HG03175 (cell line): Measurements from ENCODE around the gene UMODL1.

Experiments
- ATAC-seq: cut with Tn5 transposase; IDR thresholded peaks from one replicate; pipeline ENCODE4 v1.9.1; 2021; ENCODE audit warnings: mild to moderate bottlenecking, moderate library complexity; ENCODE audit not compliant: unreplicated experiment

The UMODL1 gene

DNA sequence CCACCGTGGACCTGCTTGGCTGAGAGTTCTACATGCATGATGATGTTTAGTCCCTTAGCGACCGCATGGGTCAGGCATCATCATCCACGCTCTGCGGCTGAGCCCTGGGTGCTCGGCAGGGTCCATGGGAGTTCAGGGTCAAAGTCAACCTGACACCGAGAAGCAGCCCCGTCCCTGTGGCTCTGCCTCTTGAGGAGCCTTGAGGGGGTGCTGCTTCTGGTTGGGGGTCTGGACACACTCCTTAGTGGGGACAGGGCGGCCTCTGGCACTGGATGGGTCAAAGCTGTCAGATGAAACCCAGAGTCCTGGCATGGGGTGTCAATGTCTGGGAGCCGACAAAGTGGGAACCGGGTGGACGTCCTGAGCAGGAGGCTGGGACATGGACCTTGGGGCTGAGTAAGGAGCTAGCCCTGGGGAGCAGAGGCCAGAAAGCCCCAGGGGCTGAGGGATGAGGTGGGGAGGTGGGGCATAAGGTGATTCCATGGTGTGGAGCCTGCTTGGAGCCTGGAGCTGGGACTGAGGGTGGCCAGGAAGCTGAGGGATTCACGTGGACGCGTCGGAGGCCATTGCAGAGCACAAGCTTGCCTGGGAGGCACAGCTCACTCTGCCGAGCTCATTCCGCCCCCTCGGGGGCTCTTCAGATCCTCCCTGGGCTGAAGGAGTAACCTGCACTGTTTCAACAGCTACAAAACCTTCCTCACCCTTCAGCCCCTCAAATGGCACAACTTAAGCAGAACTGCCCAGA lies 53.9 kb downstream of the UMODL1 start:
- ATAC-seq, result no peak

DNA sequence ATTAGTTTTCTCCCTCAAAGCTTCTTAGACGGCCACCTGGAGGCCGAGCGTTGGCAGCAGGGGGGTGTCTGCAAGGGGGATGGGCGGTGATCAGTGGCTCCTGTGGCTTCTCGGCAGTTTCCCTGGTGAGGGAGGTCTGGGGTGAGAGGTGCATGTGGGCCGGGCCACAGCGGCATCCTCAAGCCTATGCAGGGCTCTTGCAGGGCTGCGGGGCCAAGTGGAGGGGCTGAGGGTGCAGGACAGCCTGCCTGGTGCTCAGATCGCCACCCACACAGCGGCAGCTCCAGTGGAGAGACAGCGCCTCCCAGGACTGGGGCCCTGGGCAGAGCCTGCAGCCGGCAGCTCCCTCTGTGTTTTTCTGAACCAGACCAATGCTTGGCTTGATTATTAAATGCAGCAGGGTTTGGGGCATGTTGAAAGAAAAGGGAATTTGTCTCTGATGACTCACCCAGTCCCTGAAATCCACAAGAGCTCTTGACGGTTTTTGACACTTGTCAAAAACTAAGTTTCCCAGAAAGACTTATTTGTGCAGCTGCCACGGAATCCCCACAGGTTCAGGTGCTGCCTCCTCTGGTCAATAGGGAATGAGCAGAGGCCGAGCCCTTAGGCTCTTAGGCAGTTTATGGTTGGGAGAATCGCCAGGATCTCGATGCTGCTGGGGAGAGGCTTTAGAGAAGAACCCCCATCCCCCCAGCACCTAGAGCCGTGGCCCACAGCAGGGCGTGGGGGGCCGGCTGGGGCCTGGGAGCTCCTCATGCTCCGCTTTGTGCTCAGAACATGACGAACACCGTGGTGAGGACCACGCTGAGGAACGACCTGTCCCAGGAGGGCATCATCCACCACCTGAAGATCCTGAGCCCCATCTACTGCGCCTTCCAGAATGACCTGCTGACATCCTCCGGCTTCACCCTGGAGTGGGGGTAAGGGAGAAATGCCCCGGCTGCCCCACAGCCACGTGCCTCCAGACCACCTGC lies 54.7 kb downstream of the UMODL1 start:
- ATAC-seq, result no peak

DNA sequence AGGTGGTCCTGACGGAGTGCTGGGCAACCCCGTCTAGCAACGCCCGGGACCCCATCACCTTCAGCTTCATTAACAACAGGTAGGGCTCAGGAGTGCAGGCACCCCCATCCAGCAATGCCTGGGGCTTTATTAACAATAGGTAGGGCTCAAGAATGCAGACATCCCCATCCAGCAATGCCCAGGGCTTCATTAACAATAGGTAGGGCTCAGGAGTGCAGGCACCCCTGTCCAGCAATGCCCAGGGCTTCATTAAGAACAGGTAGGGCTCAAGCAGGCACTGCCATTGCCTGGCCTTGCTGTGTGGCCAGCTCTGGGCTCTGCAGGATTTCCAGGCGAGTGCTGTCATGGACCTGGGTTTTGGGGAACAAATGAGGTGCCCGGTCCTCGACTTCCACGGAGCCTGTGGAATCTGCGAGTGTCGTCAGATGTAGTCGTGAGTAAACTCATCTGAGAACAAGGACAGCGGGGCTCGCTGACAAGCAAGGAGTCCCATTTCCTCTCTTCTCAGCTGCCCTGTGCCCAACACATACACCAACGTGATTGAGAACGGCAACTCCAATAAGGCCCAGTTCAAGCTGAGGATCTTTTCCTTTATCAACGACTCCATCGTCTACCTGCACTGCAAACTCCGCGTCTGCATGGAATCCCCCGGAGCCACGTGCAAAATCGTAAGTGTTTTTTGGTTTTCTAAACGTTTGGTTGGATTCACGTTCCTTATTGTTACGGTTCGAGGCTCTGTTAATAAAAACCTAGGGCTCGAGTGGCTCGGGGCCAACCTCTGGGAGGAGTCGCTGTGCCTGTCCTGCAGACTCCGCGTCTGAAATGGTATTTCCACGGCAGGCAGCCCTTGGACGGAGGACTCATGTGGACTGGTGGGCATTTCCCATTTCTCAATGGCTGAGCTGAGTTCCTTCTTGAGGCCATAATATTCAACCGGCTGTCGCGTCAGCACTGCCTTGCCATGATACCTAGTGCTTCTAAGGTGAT lies 56.3 kb downstream of the UMODL1 start:
- no peak for ATAC-seq

DNA sequence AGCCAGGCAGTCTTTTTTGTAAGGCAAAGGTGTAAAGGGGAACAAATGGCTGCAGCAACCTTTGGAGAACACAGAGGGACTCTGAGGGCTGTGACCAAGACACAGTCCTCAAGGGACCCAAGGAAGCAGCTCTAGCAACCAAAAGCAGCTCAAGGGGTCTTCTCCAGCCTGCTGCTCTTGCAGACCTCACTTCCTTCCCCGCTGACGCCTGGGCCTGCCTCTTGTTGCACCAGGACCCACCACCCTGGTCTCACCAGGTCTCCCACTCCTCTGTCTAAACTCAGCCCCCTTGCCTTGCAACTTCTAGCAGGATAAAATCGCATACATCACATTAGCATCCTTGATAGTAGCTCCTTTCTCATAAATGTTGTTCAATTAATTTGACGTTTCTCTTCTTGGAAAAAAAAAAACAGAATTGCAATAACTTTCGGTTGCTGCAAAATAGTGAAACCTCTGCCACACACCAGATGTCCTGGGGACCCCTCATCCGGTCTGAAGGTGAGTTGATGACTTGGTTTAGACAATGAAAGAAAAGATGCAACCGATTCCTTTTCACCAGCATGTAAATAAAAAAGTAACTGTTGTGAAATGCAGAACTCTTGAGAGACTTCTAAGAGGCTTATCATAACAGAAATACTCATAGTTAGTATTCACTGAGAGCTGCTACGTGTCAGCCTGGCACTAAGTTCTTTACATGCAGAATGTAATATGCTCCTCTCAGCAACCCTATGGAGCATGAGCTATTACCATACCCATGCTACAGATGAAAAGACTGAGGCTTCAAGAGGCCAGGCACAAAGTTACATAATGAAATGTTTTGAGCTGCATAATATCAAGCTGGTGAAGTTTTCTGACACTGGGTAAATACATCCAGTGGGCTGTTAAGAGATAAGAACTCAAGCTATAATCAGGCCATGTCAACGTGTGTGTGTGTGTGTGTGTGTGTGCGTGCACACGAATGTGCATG lies 58.5 kb downstream of the UMODL1 start:
- no peak for ATAC-seq

DNA sequence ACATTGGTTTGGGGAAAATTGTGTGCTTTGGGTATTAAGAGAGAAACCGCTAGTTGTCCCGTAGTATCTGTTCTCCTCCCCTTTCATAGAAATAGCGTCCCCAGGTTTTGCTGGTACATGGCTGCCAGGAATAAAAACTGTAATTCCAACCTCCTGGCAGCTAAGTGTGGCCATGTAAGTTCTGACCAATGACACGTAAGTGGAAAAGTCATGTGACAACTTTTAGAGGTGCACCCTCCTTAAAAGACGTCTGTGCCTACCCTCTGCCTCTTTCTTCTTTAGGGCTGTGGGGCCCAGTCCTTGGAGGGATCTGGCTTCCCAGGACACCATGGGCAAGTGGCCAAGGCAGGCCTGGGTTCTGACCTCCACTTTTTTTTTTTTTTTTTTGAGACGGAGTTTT lies 59.3 kb downstream of the UMODL1 start:
- ATAC-seq, result no peak

DNA sequence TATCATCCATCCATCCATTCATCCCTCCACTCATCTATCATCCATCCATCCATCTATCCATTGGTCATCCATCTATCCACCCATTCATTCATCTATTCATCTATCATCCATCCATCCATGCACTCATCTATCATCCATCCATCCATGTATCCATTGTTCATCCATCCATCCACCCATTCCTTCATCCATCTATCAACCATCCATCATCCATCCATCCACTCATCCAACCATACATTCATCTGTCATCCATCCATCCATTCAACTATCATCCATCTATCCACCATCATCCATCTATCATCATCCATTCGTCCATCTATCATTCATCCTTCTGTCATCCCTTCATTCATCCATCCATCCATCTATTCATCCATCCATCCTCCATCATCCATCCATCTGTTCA lies 61.1 kb downstream of the UMODL1 start:
- ATAC-seq, result no peak

DNA sequence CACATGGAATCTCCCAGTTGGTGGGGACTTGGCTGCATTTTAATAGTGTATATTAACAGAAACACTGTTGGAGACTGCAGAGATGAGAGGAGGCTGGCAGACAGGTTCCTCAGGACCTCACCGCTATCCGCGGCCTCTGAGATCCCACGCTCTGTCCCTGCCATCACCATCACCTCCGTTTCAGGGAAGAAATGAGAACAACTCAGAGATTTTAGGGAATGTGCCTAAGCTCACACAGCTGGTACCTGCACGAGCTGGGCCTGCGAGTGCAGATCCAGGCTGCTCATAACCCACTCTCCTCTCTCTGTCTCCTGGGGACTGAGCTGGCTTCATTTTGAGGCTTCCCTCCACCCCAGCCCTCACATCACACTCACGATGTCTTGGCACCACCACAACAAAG lies 62.0 kb downstream of the UMODL1 start:
- no peak for ATAC-seq

DNA sequence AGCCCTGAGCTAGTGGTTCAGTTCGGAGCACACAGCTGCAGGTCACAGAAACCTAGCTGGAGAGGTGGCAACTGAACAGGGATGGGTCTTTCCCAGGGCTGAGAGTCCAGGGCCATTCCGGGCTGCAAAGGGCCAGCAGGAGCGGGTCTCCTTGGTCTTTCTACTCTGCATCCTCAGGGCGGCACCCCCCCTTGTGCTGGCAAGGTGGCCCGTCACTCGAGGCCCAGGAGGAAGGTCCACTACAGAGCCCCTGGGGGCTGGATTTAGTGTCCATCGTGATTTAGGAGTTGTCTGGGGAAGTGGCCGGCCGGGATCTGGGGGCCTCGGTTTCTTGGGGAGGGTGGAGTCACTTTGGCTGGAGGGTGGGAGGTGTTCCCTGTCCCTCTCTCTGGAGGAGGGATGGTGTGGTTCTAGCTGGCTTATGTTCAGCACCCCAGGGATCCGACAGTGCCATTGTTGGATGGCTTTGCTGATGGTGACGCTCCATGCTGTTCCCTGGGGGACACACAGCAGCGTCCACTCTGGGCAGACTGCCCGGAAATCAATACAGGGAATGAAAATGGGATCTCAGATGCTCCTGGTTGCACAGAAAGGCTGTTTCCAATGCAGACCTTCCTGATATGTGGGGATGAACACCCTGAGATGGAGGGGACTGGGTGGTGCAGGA lies 64.4 kb downstream of the UMODL1 start:
- ATAC-seq, result no peak

DNA sequence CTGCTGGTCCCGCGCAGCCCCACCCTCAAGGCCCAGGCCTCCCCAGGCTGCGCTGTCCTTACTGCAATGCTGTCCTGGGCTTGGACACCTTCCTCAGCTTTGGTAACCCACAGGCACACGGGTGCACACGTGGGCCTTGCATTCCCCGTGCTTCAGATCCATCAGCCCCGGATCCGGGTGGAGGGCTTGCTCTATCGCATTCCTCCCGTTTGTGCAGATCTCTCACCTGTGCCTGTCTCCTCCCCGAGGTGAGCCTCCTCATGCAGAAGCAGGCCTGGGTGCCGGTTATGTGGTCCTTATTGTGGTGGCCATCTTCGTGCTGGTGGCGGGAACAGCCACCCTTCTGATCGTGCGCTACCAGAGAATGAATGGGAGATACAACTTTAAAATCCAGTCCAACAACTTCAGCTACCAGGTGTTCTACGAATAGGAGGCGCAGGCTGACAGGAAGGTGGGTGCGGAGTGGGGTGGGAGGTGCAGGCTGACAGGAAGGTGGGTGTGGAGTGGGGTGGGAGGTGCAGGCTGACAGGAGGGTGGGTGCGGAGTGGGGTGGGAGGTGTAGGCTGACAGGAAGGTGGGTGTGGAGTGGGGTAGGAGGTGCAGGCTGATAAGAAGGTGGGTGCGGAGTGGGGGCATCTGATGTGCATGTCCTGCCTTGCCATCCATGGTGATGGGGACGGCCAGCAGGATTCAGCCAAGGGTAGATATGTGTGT lies 66.2 kb downstream of the UMODL1 start:
- no peak for ATAC-seq

DNA sequence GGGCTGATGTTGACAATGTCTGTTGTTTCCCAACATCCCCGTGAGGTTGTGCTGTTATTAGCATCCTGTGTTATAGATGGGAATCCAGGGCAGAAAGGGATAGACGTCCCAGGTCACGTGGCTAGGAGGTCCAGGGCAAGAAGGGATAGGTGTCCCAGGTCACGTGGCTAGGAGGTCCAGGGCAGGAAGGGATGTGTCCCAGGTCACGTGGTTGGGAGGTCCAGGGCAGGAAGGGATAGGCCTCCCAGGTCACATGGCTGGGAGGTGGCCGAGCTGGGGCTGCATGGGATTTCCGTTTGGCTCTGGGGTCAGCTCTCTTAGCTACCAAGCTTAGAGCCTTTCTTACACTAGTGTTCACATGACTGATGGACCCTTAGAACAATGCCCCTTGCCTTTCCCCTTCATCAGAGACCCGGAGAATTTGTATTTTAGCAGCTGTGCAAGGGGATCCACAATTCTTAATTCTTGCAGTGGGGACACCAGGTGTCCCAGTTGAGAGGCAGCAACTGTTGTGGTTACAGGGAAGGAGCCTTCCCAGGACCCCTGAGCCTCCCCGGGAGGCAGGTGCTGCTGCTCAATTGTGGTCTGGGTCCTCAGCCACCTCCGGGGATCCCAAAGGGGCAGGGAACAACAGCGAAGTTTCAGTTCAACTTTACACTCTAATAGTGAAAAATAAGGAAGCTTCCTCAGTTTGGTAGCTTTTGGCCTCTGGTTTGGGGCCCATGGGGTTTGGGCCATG lies 69.2 kb downstream of the UMODL1 start:
- no peak for ATAC-seq

DNA sequence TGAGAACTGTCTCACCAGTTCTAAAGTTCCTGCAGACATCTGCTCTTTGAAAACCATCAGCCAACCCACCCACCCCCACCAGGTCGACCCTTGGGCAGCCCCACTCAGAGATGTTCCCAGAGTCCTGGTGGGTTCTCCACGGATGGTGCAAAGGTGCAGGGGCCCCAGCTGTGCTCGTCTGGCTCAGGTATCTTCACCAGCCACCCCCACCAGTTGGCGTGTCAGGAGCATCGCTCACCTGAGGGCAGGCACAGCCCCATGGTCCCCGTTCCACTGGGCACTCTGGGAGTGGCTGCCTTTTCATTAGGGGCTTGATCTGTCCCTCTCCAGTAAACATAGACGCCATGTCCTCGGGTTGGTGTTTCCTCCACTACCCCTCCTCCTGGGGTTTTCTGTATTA lies 70.5 kb downstream of the UMODL1 start:
- ATAC-seq, result no peak

DNA sequence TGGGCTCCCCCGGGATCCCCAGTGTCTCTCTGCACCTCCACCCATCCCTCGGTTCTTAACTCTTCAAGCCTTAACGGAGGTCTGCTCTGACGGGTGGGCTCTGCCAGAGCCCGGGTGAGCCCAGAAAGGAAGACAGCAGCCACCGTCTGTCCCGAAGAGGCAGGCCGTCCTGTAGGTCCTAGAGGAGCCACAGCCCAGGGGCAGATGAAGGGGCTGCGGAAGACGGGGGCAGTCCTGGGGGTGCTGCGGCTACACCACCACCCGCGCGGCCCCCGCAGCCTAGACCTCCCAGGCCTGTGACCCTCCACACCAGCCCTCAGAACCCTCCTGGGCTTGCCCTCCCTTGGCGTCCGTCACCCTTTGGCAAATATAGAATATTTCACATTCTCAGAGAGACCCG lies 71.0 kb downstream of the UMODL1 start:
- no peak for ATAC-seq

DNA sequence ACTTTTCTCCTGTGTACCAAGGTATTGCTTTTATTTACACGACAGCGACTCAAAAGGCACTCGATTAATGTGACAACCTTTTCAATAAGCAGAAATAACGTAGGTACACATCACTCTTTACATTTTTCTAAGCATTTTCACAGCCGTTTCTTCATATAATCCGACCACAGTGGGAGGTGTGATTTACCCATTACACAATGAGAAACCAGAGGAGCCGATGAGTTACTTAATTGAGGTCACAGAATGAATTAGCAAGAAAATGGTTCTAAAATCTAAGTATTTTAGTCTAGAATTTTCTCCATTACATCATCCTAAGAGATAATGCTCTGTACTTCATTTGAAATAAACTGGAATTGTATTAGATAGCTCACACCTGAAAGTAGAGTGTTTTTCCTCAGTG lies 71.5 kb downstream of the UMODL1 start:
- ATAC-seq, result no peak

DNA sequence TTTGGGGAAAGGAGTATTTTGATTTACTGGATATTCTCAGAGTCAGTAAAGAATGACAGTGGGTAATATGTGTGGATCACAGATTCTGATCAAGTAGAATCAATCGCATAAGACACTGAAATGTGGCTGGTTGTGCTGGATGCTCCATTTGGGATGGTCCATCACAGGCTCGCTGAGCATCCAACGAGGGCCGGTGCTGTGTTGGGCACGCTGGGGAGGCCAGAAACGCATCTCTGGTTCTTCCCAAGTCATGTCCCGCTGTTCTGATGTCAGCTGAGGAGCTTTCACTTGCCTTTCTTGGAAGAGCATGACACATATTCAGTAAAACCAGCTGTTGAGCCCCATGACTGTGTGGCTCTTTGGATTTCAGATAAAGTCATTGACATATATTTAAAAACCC lies 72.0 kb downstream of the UMODL1 start:
- no peak for ATAC-seq

DNA sequence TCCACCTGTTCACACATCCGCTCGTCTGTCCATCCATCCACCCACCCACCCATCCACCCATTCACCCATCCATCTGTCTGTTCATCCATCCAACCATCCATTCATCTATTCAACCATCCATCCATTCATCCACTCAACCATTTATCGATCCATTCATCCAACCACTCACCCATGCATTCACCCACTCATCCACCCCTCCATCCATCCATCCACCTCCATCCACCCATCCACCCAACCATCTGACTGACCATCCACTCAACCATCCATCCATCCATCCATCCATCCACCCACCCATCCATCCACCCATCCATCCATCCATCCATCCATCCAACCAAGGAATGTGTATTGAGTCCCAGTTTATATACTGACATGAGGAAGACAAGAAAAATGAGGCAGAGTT lies 73.1 kb downstream of the UMODL1 start:
- ATAC-seq, result no peak

DNA sequence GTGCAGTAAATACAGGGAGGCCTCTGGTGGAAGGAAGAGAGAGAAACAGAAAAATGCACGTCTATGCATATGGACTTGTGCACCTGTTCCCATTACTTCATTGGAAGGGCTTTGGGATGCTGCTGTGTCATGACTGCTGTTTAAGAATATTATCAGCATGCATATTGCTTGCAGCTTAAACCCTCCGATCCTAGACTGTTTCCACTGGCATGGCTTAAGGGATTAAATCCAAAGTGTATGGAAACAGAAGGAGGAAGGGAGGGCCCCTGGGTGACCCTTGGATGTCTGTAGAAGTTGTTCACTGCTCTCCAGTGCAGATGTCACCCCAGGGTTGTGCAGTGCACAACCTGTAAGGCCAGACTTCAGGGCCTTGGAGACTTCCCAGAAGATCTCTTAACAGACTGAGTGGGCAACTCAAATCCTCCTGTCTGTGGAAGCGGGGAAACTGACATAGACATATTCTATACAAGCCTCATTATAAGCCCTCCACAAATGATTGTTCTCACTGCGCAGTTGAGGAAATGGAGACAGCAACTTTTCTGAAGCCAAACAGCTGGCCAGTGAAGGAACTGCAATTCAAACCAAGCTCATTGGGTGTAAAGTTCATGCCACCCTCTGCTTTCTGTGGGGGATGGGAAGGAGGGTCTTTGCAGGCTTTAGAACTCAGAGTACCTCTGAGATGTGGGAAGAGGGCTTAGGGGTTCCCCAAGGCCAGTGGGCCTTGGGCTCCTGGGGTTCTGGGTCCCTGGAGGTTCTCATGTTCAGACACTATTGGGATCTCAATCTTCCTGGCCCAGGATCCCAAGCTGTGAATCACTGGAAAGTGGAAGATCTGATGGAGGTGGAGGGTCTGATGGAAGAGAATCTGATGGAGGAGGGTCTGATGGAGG lies 73.8 kb downstream of the UMODL1 start:
- no peak for ATAC-seq
